Keratinocyte (primary cell): ENCODE results near the gene CFAP53. TPM values are rescaled to one million over a fixed set of nuclear protein-coding genes. Genes with fewer than 3 reads are reported as not detected.

Source experiments
- DNase-seq: peaks from one replicate; pipeline ENCODE4 v3.0.0-alpha.2; 2011; ENCODE audit warnings: low read depth, missing footprints, low spot score
- FAIRE-seq: peaks from 2 replicates; lab custom pipeline; 2011; peaks lifted over from hg19 to GRCh38; lab: Jason Lieb, UNC
- H2AFZ ChIP-seq: 2 replicates; pipeline ENCODE4 v1.6.0; 2012; ENCODE audit warnings: low read length, control low read depth, inconsistent platforms; ENCODE audit not compliant: control insufficient read depth
- H3K27ac ChIP-seq: 2 replicates; pipeline ENCODE4 v1.5.1; 2011; ENCODE audit warnings: low read length; ENCODE audit not compliant: control insufficient read depth, insufficient read depth
- H3K27me3 ChIP-seq: 3 replicates; pipeline ENCODE4 v1.6.0; 2011; ENCODE audit warnings: low read length; ENCODE audit not compliant: control insufficient read depth, insufficient read depth; ENCODE audit errors: extremely low read depth
- H3K36me3 ChIP-seq, 2 experiments: 2 replicates in 1 of 2; 3 replicates in 1 of 2; pipeline ENCODE4 v1.5.1; 2011; ENCODE audit warnings: low read length in 2 of 2, mild to moderate bottlenecking in 1 of 2; ENCODE audit not compliant: control insufficient read depth in 2 of 2, insufficient read depth in 2 of 2; ENCODE audit errors: extremely low read depth in 1 of 2
- H3K4me1 ChIP-seq: 3 replicates; pipeline ENCODE4 v1.5.1; 2011; ENCODE audit warnings: low read length; ENCODE audit not compliant: control insufficient read depth, insufficient read depth; ENCODE audit errors: extremely low read depth
- H3K4me2 ChIP-seq: 3 replicates; pipeline ENCODE4 v1.6.0; 2011; ENCODE audit warnings: low read depth, low read length; ENCODE audit not compliant: control insufficient read depth, insufficient read depth; ENCODE audit errors: extremely low read depth
- H3K4me3 ChIP-seq, 3 experiments: fragments of 200-600 bp in 1 of 3; sonication (generic) in 1 of 3; 2 replicates in 2 of 3; 3 replicates in 1 of 3; pipeline ENCODE4 v1.5.1; 2011 to 2016; ENCODE audit warnings: low read length in 3 of 3, mild to moderate bottlenecking in 3 of 3, control low read depth in 2 of 3, inconsistent platforms in 1 of 3, low read depth in 1 of 3, mixed read lengths in 1 of 3, mixed run types in 1 of 3, moderate library complexity in 1 of 3; ENCODE audit not compliant: control insufficient read depth in 2 of 3, insufficient read depth in 2 of 3; ENCODE audit errors: extremely low read depth in 1 of 3
- H3K79me2 ChIP-seq: 2 replicates; pipeline ENCODE4 v1.6.0; 2012; ENCODE audit warnings: low read length; ENCODE audit not compliant: control insufficient read depth, insufficient read depth
- H3K9ac ChIP-seq: 3 replicates; pipeline ENCODE4 v1.6.0; 2011; ENCODE audit warnings: low read length; ENCODE audit not compliant: control insufficient read depth, insufficient read depth; ENCODE audit errors: extremely low read depth
- H3K9me1 ChIP-seq: 3 replicates; pipeline ENCODE4 v1.6.0; 2011; ENCODE audit warnings: low read length; ENCODE audit not compliant: control insufficient read depth, insufficient read depth; ENCODE audit errors: extremely low read depth
- H3K9me3 ChIP-seq: 2 replicates; pipeline ENCODE4 v1.5.1; 2012; ENCODE audit warnings: low read depth, low read length; ENCODE audit not compliant: control insufficient read depth
- H4K20me1 ChIP-seq: 3 replicates; pipeline ENCODE4 v1.6.0; 2011; ENCODE audit warnings: low read length; ENCODE audit not compliant: control insufficient read depth, insufficient read depth; ENCODE audit errors: extremely low read depth
- EZH2 ChIP-seq: IDR thresholded peaks from one replicate; pipeline ENCODE4 v1.6.1; 2012; ENCODE audit warnings: inconsistent platforms, mild to moderate bottlenecking, low read length, moderate library complexity
- dilution Hi-C: fragments of 300-500 bp; cut with MboI; formaldehyde crosslinking; loops from one replicate; pipeline ENCODE4 v1.7.0; 2020; ENCODE audit warnings: low sequenced_read_pairs; ENCODE audit not compliant: extremely low pct_ligation_motif_present
- polyA plus RNA-seq, 5 experiments: library from polyadenylated mRNA; depleted of rRNA in 3 of 5; stranded (reverse) in 3 of 5; stranded (forward) in 1 of 5; unstranded in 1 of 5; fragments of >200 nt; gene quantifications; 1 replicate in 1 of 5; 2 replicates in 3 of 5; 3 replicates in 1 of 5; pipeline versions ENCODE4 v1.2.1 to v1.2.3, GENCODE V29; 2011 to 2012; ENCODE audit warnings: missing spikeins in 2 of 5, low read depth in 1 of 5, low replicate concordance in 1 of 5
- TF ChIP-seq, protein P1 (sequence below), 3 experiments: IDR thresholded peaks in 1 of 3; conservative IDR thresholded peaks in 1 of 3; optimal IDR thresholded peaks in 1 of 3; 2 replicates in 2 of 3; 3 replicates in 1 of 3; pipeline versions ENCODE3 to v1.5.1; 2011; ENCODE audit warnings: low read length in 3 of 3, mild to moderate bottlenecking in 3 of 3, moderate library complexity in 2 of 3, control low read depth in 1 of 3, inconsistent platforms in 1 of 3; ENCODE audit not compliant: insufficient read depth in 2 of 3; ENCODE audit errors: extremely low read depth in 1 of 3

The CFAP53 gene
- polyA plus RNA-seq, 1 donor (not counting 4 experiments of a cell fraction or from before 2014, with no cell fraction given) = 0.59 TPM

DNA sequence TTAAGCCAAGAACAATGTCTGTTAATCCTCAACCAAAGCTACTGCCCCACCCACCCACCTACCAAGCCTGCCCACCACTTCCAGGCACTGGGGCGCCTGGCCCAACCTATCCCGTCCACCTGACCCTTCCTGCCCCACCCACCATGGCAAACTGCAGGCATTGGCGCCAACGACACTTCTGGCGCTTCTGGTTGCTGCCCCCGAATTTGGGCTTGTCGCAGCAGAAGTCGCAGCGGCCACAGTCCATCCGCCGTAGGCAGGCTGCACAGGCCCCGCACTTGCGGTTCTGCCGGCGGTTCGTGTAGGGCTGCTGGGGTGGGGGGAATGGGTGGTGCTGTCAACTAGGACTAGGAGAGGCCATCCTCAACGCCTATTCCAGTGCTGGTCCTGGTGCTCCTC is 7.7 kb upstream of the CFAP53 start:
- Histone ChIP-seq H4K20me1 (no peaks in the 10 kb centered on the region), H3K36me3 (peaks cover 61 to 70% of the 10 kb centered on the region in 2 experiments), H3K4me2 (no peak overlapping the region), H2AFZ (no peak overlapping the region), H3K4me1 (peaks cover 16% of the 10 kb centered on the region), H3K9me3 (no peaks in the 10 kb centered on the region), H3K9me1 (no peaks in the 10 kb centered on the region), H3K79me2 (peaks cover 29% of the 10 kb centered on the region), H3K27ac (no peak overlapping the region), H3K27me3 (no peaks in the 10 kb centered on the region), H3K4me3 (no peak overlapping the region), H3K9ac (no peak overlapping the region)
- FAIRE-seq (no peak), DNase-seq (no peak)
- no peak for TF ChIP-seq EZH2
- TF ChIP-seq, protein P1, sequence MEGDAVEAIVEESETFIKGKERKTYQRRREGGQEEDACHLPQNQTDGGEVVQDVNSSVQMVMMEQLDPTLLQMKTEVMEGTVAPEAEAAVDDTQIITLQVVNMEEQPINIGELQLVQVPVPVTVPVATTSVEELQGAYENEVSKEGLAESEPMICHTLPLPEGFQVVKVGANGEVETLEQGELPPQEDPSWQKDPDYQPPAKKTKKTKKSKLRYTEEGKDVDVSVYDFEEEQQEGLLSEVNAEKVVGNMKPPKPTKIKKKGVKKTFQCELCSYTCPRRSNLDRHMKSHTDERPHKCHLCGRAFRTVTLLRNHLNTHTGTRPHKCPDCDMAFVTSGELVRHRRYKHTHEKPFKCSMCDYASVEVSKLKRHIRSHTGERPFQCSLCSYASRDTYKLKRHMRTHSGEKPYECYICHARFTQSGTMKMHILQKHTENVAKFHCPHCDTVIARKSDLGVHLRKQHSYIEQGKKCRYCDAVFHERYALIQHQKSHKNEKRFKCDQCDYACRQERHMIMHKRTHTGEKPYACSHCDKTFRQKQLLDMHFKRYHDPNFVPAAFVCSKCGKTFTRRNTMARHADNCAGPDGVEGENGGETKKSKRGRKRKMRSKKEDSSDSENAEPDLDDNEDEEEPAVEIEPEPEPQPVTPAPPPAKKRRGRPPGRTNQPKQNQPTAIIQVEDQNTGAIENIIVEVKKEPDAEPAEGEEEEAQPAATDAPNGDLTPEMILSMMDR (optimal IDR thresholded peaks at IDR 0.05 in 1 of 3, IDR thresholded peaks at IDR 0.05 in 1 of 3, conservative IDR thresholded peaks at IDR 0.05 in 1 of 3; ENCODE audit: extremely low read depth in 1 of 3, insufficient read depth in 2 of 3, low read length in 3 of 3) = no peak
- dilution Hi-C loops = no loop called here

DNA sequence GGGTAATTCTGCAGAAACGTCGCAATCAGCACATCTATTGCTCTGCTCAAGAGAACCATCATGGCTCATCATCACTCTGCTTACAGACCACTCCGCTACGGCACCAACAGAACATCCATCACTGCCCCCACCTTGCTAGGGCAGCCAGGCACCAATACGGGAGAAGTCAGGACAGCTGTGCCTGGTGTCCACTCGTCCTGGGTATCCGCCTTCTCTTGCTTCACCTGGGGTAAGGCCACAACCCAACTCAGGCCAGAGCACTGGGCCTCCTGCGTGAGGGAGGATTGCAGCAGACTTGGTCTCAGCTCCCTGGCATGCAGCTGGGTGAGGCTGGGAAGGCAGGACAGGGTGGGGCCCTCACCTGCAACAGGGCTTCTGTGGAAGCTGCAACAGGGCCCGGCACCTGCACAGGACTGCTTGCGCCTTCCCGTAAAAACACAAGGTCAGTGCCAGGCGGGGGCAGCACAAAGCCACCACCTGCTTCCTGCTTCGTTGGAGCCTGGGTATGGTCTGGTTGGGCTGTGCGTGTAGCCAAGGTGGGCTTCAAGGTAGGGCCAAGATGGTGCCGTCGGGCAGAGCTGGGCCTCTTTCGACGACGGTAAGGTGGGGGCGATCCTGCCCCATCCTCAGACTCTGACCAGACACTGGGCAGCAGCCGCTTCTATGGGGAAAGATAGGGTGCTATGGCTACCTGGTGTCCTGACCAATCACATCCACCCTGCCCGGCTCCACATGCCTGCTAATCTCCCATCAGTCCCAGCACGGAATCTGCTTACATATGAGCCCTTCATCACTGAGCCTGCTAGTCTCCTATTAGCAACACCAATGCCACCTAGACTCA is 7.1 kb upstream of the CFAP53 start:
- Histone ChIP-seq H3K9me1 (no peaks in the 10 kb centered on the region), H3K27me3 (no peaks in the 10 kb centered on the region), H3K4me3 (no peak overlapping the region), H3K27ac (no peak overlapping the region), H3K9ac (no peak overlapping the region), H3K4me2 (no peak overlapping the region), H3K79me2 (peaks cover 23% of the 10 kb centered on the region), H3K36me3 (peaks cover 61 to 66% of the 10 kb centered on the region in 2 experiments), H3K4me1 (peaks cover 10% of the 10 kb centered on the region), H4K20me1 (no peaks in the 10 kb centered on the region), H3K9me3 (no peaks in the 10 kb centered on the region), H2AFZ (no peak overlapping the region)
- FAIRE-seq = no peak
- no peak for DNase-seq
- dilution Hi-C loops = no loop called here
- TF ChIP-seq EZH2 = no peak
- TF ChIP-seq, protein P1 (optimal IDR thresholded peaks at IDR 0.05 in 1 of 3, IDR thresholded peaks at IDR 0.05 in 1 of 3, conservative IDR thresholded peaks at IDR 0.05 in 1 of 3; ENCODE audit: extremely low read depth in 1 of 3, insufficient read depth in 2 of 3, low read length in 3 of 3) = no peak
